HTR-8/SVneo (cell line): ENCODE measurements around the gene NTM.
"Not testable (repeated sequence)": the region's sequence is repeated elsewhere in the genome, so short reads cannot be mapped to it uniquely, and the experiment has no call there.

Experiments used
- DNase-seq: peaks from one replicate; pipeline ENCODE4 v3.0.0; 2011; ENCODE audit warnings: low spot score, mixed read lengths; ENCODE audit not compliant: insufficient read length
- FAIRE-seq: peaks from 2 replicates; lab custom pipeline; 2011; peaks lifted over from hg19 to GRCh38; lab: Jason Lieb, UNC

Gene NTM

GRCh38 chr11:132319419-132319818 is 949.0 kb downstream of the NTM start:
- not testable (repeated sequence) for FAIRE-seq, DNase-seq

- no peak for DNase-seq
Observed at GRCh38 chr11:132330515-132330914, 960.1 kb downstream of the NTM start.

GRCh38 chr11:132332521-132332920 is 962.1 kb downstream of the NTM start:
- no peak for FAIRE-seq
- no peak for DNase-seq

More at GRCh38 chr11:132330515-132330914, 960.1 kb downstream of the NTM start:
- FAIRE-seq, result no peak

DNA sequence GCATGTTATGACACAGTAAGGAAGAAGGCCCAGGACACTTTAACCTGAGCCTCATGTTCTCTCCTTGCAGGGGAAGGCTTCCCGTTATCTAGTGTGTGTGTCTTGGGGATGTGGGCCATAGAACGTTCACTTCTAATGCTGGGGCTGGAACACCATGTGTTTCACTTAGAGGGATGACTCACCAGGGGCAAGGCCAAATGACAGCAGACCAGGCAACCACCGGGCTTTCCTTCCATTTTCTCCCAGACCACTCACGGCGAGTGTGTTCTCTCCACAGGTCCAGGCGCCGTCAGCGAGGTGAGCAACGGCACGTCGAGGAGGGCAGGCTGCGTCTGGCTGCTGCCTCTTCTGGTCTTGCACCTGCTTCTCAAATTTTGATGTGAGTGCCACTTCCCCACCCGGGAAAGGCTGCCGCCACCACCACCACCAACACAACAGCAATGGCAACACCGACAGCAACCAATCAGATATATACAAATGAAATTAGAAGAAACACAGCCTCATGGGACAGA is 964.4 kb downstream of the NTM start:
- no peak for DNase-seq
- FAIRE-seq, result no peak

DNA sequence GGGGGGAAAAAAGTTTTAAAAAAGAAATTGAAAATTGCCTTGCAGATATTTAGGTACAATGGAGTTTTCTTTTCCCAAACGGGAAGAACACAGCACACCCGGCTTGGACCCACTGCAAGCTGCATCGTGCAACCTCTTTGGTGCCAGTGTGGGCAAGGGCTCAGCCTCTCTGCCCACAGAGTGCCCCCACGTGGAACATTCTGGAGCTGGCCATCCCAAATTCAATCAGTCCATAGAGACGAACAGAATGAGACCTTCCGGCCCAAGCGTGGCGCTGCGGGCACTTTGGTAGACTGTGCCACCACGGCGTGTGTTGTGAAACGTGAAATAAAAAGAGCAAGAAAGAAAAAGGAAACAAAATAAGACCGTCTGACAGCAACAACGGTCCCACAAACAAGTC is 964.9 kb downstream of the NTM start:
- FAIRE-seq (no peak), DNase-seq (no peak)

GRCh38 chr11:132336781-132337535 is 966.5 kb downstream of the NTM start:
- DNase-seq, result no peak
- FAIRE-seq, result no peak

DNA sequence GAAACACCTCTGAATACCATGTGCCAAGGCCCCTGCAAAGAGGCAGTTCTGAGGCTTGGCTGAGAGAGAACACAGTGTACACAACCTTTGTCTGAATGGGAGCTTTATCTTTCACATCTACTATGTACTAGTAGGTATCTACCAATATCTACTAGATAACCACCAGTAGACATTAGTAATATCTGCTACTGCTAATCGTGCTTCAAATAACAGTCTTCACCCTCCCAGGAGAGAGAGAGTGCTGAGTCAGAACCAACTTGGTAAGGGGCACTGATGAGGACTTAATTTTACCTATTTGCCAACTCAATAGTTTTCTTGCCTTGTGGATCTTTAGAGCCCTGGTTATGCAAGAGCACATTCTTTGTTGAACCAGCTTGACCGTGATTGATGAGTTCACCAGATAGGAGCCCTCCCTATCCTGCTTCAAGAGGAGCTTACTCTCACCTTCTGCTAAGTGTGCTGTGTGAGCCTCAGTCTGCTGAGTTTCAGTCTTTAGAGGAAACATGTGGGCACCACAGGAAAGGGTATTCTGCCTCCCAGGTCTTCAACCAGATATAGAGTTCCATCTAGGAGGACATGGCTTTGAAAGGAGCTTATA is 967.5 kb downstream of the NTM start:
- DNase-seq (no peak), FAIRE-seq (no peak)

GRCh38 chr11:132342408-132342807 is 972.0 kb downstream of the NTM start:
- FAIRE-seq (no peak), DNase-seq (no peak)

DNA sequence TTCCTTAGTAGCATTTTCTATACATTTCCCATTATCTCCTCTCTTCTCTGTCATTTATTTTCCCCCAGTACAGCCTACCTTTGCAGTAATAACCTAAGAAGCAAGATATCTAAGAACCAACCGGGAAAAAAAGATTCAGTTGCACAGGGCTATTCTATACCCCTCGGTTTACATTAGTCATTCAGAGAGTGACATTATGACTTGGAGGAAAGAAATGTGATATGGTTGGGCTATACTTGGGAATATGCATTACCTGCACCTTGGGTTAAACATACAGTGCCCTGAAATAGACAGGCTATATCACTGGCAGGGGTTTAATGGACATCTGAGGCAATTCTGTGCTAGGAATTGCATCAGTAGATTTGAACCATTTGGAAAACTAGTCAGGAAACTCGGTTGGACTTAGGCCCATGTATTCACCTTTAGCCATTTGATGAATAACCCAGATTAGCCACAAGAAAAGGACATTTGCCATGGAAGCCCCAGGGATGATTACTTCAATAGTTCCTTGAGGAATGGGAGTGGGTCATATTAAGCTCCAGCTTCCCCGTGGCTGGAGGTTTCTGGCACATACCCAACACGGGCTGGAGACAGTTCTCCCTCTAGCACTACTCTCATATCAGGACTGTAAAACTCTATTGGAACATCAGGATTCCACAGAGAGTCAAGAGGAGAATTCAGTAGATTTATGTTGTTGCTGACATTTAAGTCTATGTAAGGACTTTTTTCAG is 973.2 kb downstream of the NTM start:
- DNase-seq (no peak), FAIRE-seq (no peak)

DNA sequence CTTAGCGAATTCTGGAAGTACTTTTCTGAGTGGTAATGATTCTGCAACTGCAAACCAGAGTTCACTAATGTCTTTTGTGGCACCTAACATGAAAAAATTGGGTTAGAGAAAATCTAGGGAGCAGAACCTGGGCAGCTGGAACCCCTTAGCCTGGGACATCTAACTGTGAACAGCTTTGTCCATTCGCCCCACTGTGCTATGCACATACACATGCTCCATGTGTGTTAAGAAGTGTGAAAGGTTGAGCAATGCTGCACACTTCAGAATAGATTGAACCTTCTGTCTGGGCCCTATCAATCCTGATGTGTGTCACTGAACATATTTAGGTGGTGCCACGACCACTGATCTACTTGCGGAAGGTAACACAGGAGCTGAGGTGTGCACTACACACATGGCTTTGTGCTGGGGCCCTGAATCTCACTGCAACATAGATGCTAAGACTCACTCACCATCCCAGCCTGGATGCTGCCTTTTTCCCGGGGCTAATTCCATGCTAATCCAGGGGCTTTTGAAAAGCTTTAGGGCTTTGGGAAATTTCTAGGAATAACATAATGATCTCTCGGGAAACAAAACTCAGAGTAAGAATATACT is 976.2 kb downstream of the NTM start:
- no peak for DNase-seq
- FAIRE-seq, result no peak

DNA sequence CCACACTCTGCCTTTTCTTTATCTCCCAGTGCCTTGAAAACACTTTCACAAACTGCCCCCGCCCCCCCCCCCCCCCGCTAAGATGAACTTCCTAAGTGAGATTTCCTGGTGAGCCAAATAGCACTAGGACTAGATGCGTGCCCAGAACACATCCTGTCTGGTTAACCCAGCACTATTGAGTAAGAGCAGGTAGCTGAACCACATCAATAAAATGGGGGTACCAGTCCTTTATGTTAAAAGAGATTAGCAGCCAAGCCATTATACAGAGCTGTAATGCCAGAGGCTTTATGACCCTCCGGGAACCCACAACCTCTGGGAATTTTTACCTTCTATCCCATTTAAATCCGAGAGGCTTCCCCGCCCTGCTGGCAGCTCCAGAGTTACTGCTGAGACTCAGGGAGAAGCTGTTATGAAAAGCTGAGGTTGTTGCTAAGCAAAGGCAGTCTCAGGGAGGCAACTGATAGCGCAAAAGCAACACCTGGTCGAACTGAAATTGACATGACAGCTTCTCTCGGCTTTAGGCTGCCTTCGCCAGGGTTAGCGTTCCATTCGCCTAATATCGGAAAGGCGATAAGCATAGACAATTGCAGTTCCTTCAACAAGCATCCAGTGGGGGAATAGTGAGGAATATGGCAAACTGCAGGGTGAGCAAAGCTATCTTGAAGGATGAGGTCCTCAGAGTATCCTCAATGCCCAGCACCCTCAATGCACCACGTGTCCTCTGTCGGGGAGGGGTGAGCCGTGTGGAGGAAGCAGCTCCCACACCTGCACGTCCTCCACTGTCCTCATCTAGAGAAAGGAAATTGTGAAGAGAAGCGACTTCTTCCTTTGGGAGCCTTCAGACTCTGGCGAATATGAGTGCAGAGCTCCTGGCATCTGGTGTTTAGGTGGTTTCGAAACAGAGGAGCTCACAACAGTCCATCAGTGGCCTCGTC is 977.0 kb downstream of the NTM start:
- no peak for FAIRE-seq
- no peak for DNase-seq

DNA sequence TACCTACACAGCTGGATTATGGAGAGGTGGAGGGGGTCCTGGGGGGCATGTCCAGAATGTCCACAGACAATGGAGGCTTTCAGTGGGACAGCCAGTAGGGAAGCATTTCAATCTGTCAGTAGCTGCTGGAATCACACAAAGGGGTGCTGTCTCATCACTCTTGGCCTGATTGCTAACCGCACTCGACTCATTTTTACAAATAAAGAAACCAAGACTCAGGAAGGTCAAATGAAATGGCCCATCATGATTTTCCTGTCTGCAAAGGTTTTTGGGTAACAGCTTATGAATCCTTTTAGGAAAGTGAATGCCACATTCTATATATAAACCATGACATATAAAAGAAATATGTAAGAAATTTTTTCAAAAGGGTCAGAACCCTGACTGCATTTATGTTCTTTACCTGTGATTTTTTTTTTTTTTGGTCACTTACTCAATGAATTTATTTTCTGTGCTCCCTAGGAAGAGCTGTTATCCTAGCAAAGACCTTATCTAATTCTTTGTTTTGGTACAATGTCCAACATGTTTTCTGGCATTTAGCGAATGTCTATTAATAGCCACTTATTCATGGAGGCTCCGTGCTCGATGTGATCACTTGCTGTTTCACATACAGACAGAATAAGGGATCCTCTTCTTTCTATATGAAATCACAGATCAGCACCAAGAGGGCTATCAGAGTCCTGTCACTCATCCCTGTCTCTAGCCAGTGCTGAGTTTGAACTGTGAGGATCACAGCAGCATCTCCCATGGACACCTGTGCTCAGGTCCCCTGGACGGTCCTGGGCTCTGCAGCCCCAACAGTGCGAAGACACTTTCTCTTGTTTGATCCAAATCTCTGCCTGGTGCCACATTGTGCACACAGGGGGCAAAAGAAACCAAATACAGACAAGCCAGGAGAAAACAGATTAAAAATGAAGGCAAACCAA is 979.7 kb downstream of the NTM start:
- FAIRE-seq (no peak), DNase-seq (no peak)

GRCh38 chr11:132351050-132351449 is 980.6 kb downstream of the NTM start:
- no peak for FAIRE-seq
- no peak for DNase-seq

GRCh38 chr11:132352497-132352896 is 982.1 kb downstream of the NTM start:
- no peak for DNase-seq
- FAIRE-seq, result no peak

DNA sequence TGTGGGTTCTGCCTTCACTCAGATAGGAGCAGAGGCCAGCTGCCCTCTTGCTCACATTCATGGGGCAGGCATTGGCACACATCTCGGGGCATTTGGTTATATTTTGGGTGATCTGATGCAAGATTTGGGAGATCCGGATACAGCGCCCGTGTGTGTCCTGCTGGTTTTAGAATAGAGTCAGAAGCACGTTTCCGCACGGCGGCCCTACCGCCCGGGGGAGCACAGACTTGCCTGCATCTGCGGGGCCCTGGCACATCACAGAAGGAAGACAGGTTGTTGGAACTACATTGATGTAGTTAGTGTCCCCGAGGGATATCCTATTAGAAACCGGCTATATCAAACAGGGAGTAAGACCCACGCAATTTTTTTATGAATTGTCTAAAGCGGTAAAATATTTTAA is 982.8 kb downstream of the NTM start:
- FAIRE-seq, result no peak

GRCh38 chr11:132357811-132358572 is 987.6 kb downstream of the NTM start:
- no peak for FAIRE-seq
- no peak for DNase-seq

More for the DNA sequence above, 982.8 kb downstream of the NTM start:
- DNase-seq, result no peak

DNA sequence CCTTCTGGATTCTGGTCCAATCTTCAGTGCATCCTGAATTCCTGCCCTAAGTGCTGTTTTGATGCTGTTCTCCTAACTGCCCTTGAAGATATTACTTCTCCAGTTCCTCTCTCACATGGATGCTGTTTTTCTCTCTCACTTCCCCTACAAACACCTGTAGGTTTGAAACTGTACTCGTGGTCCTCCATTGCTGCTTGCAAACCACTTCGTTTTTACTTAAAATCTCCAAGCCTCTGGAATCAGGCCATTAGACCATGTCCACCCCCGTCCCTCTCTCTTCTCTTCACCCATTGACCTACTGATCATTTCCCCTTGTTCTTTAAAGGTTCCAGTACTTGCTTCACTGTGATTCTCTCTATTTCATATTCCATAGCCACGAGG is 988.1 kb downstream of the NTM start:
- DNase-seq (no peak), FAIRE-seq (no peak)

GRCh38 chr11:132361011-132361550 is 990.7 kb downstream of the NTM start:
- no peak for FAIRE-seq

More at GRCh38 chr11:132361011-132361550, 990.7 kb downstream of the NTM start:
- no peak for DNase-seq
